Nephron progenitor cell (in vitro differentiated cells): ENCODE results near the gene PHACTR1.

Experiments
- DNase-seq: peaks from one replicate; pipeline ENCODE4 v3.0.0; 2021
- H3K27ac Mint-ChIP-seq: 2 replicates; pipeline ENCODE4 v1.8.0; 2021; ENCODE audit warnings: mild to moderate bottlenecking, moderate library complexity, mixed read lengths
- H3K27me3 Mint-ChIP-seq: 2 replicates; pipeline ENCODE4 v1.8.0; 2021; ENCODE audit warnings: mild to moderate bottlenecking, low read depth, mixed read lengths; ENCODE audit not compliant: poor library complexity
- H3K36me3 Mint-ChIP-seq: 2 replicates; pipeline ENCODE4 v1.8.0; 2021; ENCODE audit warnings: low read depth, mixed read lengths
- H3K4me1 Mint-ChIP-seq: 2 replicates; pipeline ENCODE4 v1.8.0; 2021; ENCODE audit warnings: mixed read lengths
- H3K4me3 Mint-ChIP-seq: 2 replicates; pipeline ENCODE4 v1.8.0; 2021; ENCODE audit warnings: mild to moderate bottlenecking, moderate library complexity, mixed read lengths
- H3K9me3 Mint-ChIP-seq: 2 replicates; pipeline ENCODE4 v1.8.0; 2021; ENCODE audit warnings: mild to moderate bottlenecking, moderate library complexity, mixed read lengths
- TF ChIP-seq, protein P1 (sequence below): fragments of 200-600 bp; sonication (generic); IDR thresholded peaks from 2 replicates; pipeline ENCODE4 v1.5.0; 2021; ENCODE audit warnings: antibody characterized with exemption

PHACTR1 gene

DNA sequence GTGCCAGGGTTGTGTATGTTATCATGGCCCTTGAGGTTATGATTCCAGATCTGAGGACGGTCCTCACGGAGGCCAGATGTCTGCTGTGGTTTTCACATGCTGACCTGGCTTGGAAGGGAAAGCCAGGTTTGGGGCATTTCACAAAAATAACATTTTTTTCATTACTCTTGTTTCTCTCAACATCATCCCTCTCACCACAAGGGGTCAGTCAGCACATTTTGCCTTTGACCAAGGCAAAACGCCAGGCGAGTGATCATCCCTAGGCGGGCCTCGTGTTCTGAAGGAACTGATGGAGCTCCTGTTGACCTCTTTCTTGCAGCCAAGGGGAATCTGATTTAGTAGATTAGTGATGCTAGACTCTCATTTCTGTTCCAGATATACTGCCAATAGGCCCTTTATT, 478.3 kb downstream of the PHACTR1 start:
- H3K4me3 Mint-ChIP-seq = no peak overlapping the region
- H3K4me1 Mint-ChIP-seq = peaks cover 78% of the 10 kb centered on the region
- peak overlapping the region; percentile 70 for H3K27ac Mint-ChIP-seq
- DNase-seq = peak; percentile 32
- H3K9me3 Mint-ChIP-seq = no peaks in the 10 kb centered on the region
- peaks cover 3% of the 10 kb centered on the region for H3K27me3 Mint-ChIP-seq
- TF ChIP-seq, protein P1, sequence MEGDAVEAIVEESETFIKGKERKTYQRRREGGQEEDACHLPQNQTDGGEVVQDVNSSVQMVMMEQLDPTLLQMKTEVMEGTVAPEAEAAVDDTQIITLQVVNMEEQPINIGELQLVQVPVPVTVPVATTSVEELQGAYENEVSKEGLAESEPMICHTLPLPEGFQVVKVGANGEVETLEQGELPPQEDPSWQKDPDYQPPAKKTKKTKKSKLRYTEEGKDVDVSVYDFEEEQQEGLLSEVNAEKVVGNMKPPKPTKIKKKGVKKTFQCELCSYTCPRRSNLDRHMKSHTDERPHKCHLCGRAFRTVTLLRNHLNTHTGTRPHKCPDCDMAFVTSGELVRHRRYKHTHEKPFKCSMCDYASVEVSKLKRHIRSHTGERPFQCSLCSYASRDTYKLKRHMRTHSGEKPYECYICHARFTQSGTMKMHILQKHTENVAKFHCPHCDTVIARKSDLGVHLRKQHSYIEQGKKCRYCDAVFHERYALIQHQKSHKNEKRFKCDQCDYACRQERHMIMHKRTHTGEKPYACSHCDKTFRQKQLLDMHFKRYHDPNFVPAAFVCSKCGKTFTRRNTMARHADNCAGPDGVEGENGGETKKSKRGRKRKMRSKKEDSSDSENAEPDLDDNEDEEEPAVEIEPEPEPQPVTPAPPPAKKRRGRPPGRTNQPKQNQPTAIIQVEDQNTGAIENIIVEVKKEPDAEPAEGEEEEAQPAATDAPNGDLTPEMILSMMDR = peak; percentile 32
- no peaks in the 10 kb centered on the region for H3K36me3 Mint-ChIP-seq

DNA sequence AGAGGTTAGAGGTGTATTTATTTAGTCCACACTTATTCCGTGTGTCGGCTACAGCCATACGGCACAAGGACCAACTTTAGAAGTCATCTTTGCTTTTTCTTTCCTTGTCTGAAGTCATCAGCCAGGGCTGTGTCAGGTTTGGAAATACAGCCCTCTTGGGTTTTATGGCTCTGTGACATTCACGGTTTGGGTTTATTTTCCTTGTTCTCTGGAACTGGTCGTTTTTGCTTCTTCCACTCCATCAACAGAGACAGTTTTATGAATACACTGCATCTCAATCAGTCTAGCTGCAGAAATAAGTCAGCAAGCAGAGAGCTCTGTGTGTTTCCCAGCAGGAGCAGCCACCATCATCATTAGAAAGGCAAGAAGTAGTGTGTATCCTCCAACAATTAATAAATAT, 479.2 kb downstream of the PHACTR1 start:
- TF ChIP-seq, protein P1 = no peak
- Mint-ChIP-seq H3K4me1 (peaks cover 70% of the 10 kb centered on the region), H3K27ac (peak overlapping the region; percentile 17), H3K4me3 (peak overlapping the region; percentile 23), H3K27me3 (peaks cover 3% of the 10 kb centered on the region), H3K36me3 (no peaks in the 10 kb centered on the region), H3K9me3 (no peaks in the 10 kb centered on the region)
- DNase-seq = peak; percentile 22

DNA sequence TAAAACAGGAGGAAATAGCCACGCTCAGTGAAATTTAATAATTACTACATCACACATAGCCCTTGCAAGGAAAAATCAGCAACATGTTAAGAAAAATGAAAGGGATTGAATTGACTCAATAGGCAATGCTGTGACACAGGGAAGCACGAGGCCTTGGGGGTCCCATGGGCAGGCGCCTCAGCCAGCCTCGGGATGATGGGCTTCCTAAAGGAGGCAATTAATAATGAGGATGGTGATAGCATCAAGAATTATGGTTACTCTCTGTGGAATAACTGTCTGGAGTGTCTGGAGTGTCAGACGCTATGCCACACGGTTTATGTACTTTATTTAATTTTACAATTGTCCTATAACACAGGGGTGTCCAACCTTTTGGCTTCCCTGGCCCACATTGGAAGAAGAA, 481.6 kb downstream of the PHACTR1 start:
- no peak overlapping the region for H3K27ac Mint-ChIP-seq
- H3K36me3 Mint-ChIP-seq = no peaks in the 10 kb centered on the region
- TF ChIP-seq, protein P1 = no peak
- DNase-seq = no peak
- H3K4me3 Mint-ChIP-seq = no peak overlapping the region
- H3K9me3 Mint-ChIP-seq = no peaks in the 10 kb centered on the region
- no peaks in the 10 kb centered on the region for H3K27me3 Mint-ChIP-seq
- peaks cover 54% of the 10 kb centered on the region for H3K4me1 Mint-ChIP-seq

DNA sequence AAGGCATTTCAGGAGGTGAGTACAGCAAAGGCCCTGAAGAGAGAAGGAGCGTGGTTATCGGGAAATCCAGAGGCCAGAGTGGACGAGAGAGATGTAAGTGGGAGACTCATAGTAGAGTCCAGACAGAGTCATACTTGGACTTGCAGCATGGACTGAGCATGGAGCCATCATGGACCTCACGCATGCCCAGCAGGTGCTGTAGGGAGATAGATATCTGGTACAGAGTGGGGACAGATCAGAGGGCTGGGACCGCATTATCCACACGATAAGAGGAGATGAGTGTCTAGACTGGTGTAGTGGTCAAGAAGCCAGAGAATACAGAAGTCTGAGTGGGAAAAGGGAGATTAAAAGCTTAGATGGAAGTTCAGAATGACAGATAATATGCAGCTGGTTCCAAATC, 484.8 kb downstream of the PHACTR1 start:
- TF ChIP-seq, protein P1 = no peak
- no peak for DNase-seq
- H3K4me1 Mint-ChIP-seq = peaks cover 33% of the 10 kb centered on the region
- H3K9me3 Mint-ChIP-seq = no peaks in the 10 kb centered on the region
- H3K36me3 Mint-ChIP-seq = no peaks in the 10 kb centered on the region
- H3K27me3 Mint-ChIP-seq = no peaks in the 10 kb centered on the region
- no peak overlapping the region for H3K4me3 Mint-ChIP-seq
- H3K27ac Mint-ChIP-seq = no peak overlapping the region

DNA sequence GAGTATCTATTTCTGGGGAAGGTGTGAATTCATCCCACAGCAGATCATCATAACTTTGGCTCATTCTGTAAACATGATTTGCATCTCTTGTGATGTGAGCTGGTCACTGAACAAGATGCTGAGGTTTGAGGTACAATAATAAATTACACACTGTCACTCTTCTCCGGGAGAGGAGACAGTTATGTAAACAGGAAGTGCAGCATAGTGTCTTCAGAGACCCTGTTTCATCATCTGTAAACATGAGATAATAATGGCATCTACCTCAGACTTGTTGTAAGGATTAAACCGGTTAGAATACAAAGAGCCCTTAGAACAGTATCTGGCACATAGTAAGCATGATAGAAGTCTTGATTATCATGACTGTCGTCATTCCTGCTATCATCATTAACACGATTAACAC, 486.6 kb downstream of the PHACTR1 start:
- Mint-ChIP-seq H3K4me3 (no peak overlapping the region), H3K9me3 (no peaks in the 10 kb centered on the region), H3K4me1 (peaks cover 17% of the 10 kb centered on the region), H3K27ac (no peak overlapping the region), H3K27me3 (no peaks in the 10 kb centered on the region), H3K36me3 (no peaks in the 10 kb centered on the region)
- TF ChIP-seq, protein P1 = no peak
- DNase-seq = no peak

DNA sequence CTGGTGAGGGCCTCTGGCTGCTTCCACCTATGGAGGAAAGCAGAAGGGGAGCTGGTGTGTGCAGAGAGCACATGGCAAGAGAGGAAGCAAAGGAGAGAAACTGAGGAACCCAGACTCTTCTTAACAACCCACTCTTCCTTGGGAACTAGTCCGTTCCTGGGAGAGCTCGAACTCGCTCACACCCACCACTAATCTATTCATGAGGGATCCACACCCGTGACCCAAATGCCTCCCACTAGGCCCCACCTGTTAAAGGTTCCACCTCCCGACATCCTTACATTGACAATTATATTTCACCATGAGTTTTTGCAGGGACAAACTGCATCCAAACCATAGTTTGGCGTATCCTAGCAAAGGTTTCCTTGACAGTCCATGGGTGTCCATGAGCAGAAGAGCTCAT, 488.5 kb downstream of the PHACTR1 start:
- Mint-ChIP-seq H3K4me1 (peaks cover 18% of the 10 kb centered on the region), H3K27me3 (no peaks in the 10 kb centered on the region), H3K4me3 (no peak overlapping the region), H3K36me3 (no peaks in the 10 kb centered on the region), H3K9me3 (no peaks in the 10 kb centered on the region), H3K27ac (no peak overlapping the region)
- TF ChIP-seq, protein P1 = no peak
- DNase-seq = no peak
